T-helper 2 cell treated with Interferon-gamma antibody and Interleukin-4, amounts not matched to agents 5 μg/mL and 100 μg/mL, for 36 hours (primary cell): ENCODE data around the gene ASTL.

ENCODE experiments used
- DNase-seq: peaks from one replicate; pipeline ENCODE4 v3.0.0; 2021; ENCODE audit warnings: low spot score
- H3K27ac Mint-ChIP-seq: one replicate; pipeline ENCODE4 v1.8.0; 2021; ENCODE audit warnings: mild to moderate bottlenecking, mixed read lengths
- H3K27me3 Mint-ChIP-seq: one replicate; pipeline ENCODE4 v1.8.0; 2021; ENCODE audit warnings: low read depth, mixed read lengths
- H3K36me3 Mint-ChIP-seq: one replicate; pipeline ENCODE4 v1.8.0; 2021; ENCODE audit warnings: low read depth, mixed read lengths
- H3K4me1 Mint-ChIP-seq: one replicate; pipeline ENCODE4 v1.8.0; 2021; ENCODE audit warnings: low read depth, mixed read lengths
- H3K4me3 Mint-ChIP-seq: one replicate; pipeline ENCODE4 v1.8.0; 2022; ENCODE audit warnings: mild to moderate bottlenecking, moderate library complexity, mixed read lengths
- H3K9me3 Mint-ChIP-seq: one replicate; pipeline ENCODE4 v1.8.0; 2021; ENCODE audit warnings: mixed read lengths

ASTL gene

DNA sequence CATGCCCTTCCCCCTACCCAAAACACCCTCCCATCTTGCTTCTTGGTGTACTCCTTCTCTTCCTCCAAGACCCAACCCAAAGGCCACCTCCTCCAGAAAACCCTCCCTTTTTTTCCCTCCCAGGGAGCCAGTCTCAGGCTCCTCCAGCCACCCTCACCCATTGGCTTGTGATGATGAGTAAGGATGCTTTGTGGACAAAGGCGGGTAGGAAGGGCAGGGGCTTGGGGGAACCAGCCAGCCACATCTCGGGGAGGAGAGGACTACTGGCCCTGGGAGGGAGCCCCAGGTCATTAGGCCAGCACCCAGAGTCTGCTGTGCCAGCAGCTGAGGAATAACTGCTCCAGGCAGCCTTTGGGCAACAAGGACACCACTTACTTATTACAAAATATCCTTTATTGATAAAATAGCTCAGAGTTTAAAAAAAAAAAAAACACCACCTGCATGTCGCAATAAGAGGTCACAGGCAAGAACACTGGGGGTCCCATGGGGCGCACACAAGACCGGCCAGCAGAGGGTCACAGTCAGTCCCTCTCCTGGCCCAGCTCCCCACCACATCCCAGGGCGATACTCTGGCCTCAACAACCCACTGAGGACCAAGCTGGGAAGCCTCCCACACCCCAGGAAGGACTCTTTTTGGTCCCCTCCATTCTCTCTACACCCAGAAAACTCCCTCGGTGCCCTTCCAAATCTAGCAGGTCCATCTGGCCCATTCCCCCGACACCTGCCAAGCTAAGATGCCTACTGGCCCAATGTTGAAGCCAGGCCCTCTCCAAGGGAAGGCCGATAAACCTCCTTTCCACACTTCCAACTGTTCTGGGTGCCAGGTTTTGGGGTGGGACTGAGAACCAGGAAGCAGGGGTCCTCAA, 25.6 kb downstream of the ASTL start:
- Mint-ChIP-seq H3K4me3 (no peak overlapping the region), H3K36me3 (no peaks in the 10 kb centered on the region), H3K9me3 (no peaks in the 10 kb centered on the region), H3K4me1 (peaks cover 6% of the 10 kb centered on the region), H3K27ac (no peak overlapping the region), H3K27me3 (peaks cover 13% of the 10 kb centered on the region)
- DNase-seq, result no peak

DNA sequence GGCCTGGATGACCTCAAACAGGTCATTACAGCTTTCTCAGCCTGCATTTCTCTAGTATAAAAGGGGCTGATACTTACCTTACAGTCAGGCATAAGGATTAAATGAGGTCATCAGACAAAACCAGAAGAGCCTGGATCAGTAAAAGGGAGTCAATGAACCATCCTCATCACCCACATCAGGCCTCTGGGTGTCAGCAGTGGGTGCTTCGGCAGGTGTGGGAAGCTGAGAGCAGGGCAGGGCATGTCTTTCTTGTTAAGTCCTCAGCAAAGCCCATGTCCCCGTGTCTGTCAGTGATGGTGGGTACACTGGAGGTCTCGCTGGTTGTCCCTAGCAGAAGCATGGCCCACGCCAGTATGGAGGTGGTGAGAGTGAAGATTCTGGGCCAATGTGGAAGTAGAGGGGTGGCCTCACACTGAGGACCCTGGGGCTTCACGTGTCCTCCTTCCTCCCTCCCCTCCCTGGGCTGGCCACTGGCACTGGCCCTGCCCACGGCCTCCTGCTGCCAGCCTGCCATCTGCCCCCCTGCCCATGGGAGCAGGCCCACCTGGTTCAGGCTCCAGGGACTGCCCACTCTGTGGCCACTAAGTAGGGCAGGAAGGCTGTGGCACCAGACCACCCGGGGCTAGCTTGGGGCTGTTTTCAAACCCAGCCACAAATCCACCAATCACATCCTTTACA, 26.3 kb downstream of the ASTL start:
- H3K27me3 Mint-ChIP-seq, result peaks cover 13% of the 10 kb centered on the region
- DNase-seq, result no peak
- H3K36me3 Mint-ChIP-seq, result no peaks in the 10 kb centered on the region
- H3K9me3 Mint-ChIP-seq, result no peaks in the 10 kb centered on the region
- peaks cover 3% of the 10 kb centered on the region for H3K4me1 Mint-ChIP-seq
- no peak overlapping the region for H3K4me3 Mint-ChIP-seq
- no peak overlapping the region for H3K27ac Mint-ChIP-seq

DNA sequence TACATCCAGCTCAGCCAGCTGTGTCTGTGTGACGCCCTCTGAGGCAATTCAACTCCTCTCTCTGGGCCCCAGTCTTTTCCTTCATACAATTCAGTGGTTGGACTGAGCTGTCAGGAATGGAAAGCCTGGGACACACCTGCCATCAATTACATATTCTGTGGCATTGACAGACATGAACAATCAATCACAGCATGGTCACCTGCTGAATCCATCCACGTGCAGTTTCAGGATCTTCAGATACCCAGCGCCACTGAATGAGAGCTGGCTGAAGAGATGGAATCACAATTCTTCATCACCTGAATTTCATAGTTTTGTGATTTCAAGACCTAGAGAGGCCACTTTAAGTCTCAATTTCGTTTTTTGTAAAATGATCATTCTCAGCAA, 27.1 kb downstream of the ASTL start:
- DNase-seq, result no peak
- H3K4me1 Mint-ChIP-seq, result peaks cover 3% of the 10 kb centered on the region
- no peaks in the 10 kb centered on the region for H3K36me3 Mint-ChIP-seq
- H3K27ac Mint-ChIP-seq, result no peak overlapping the region
- H3K27me3 Mint-ChIP-seq, result peaks cover 13% of the 10 kb centered on the region
- no peak overlapping the region for H3K4me3 Mint-ChIP-seq
- no peaks in the 10 kb centered on the region for H3K9me3 Mint-ChIP-seq

GRCh38 chr2:96110621-96111256, 27.6 kb downstream of the ASTL start:
- no peak for DNase-seq

DNA sequence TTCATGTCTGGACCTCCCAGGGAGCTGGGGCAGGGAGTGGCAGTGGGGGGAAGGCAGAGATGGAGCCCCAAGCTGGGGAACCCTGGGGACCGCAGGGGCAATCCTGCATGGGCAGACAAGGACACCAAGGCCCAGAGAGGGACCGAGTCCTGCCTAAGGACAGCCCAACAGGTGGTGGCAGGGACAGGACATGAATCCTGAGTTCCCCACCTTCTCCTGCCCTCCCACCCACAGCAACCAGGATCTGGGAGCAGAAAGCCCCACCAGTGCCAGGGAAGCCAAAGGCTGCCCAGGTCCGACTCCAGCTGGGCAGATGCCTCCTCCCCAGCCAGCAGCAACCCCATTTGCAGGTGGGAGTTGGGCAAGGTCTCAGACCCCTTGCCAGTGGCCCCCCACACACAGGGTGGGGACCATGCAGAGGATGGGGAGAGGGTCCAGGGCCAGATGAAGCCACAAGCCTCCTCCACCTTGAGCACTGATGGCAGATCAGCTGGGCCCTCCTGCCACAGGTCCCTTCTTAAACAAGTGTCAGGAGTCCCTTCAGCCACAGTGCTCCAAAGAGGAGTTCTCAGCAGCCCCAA, 28.3 kb downstream of the ASTL start:
- Mint-ChIP-seq H3K27ac (no peak overlapping the region), H3K4me1 (no peaks in the 10 kb centered on the region), H3K4me3 (no peak overlapping the region), H3K9me3 (peaks cover 8% of the 10 kb centered on the region), H3K27me3 (peaks cover 5% of the 10 kb centered on the region), H3K36me3 (no peaks in the 10 kb centered on the region)
- DNase-seq, result no peak

More at GRCh38 chr2:96110621-96111256, 27.6 kb downstream of the ASTL start:
- peaks cover 10% of the 10 kb centered on the region for H3K27me3 Mint-ChIP-seq
- peaks cover under 1% of the 10 kb centered on the region for H3K9me3 Mint-ChIP-seq
- H3K4me3 Mint-ChIP-seq, result no peak overlapping the region
- no peaks in the 10 kb centered on the region for H3K36me3 Mint-ChIP-seq
- H3K4me1 Mint-ChIP-seq, result peaks cover 2% of the 10 kb centered on the region
- no peak overlapping the region for H3K27ac Mint-ChIP-seq

DNA sequence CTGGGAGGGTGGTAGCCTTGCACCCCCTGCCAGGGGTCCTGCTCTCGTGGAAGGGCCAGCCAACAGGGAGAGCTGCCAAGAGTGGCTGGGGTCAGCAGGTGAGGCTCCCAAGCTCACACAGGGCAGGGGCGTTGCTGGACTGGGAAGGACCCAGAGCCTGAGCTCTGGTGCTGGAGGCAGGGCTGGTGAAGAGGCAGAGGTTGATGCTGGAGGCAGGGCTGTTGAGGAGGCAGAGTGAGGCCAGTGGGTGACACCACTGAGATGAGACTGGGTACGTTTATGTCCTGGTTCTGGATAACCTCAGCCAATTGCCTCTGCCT, 29.0 kb downstream of the ASTL start:
- DNase-seq, result no peak
- Mint-ChIP-seq H3K27me3 (no peaks in the 10 kb centered on the region), H3K36me3 (no peaks in the 10 kb centered on the region), H3K4me3 (no peak overlapping the region), H3K9me3 (peaks cover 11% of the 10 kb centered on the region), H3K27ac (no peak overlapping the region), H3K4me1 (no peaks in the 10 kb centered on the region)

GRCh38 chr2:96108541-96109360, 29.6 kb downstream of the ASTL start:
- Mint-ChIP-seq H3K4me1 (no peaks in the 10 kb centered on the region), H3K9me3 (peaks cover 11% of the 10 kb centered on the region), H3K27me3 (no peaks in the 10 kb centered on the region), H3K4me3 (no peak overlapping the region), H3K27ac (no peak overlapping the region), H3K36me3 (no peaks in the 10 kb centered on the region)
- DNase-seq, result no peak

DNA sequence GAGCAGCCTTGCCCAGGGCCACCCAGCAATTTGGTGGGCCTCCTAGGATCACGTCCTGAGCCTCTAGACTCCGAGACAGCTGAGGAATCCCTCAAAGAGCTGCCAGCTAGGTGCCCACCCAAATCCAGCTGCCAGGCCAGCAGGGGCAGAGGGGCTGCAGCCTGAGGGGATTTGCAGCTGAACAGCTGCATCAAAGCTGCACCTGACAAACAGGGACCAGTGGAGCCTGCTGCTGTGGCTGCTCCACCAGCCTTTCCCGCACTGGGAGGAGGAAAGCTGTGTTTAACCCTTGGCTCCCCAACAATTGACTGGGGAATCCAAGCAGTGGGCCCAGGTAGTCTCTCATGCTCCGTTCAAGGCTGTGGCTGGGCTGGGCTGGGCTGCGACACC, 30.2 kb downstream of the ASTL start:
- H3K36me3 Mint-ChIP-seq, result no peaks in the 10 kb centered on the region
- no peak overlapping the region for H3K4me3 Mint-ChIP-seq
- DNase-seq, result no peak
- no peak overlapping the region for H3K27ac Mint-ChIP-seq
- H3K27me3 Mint-ChIP-seq, result no peaks in the 10 kb centered on the region
- H3K4me1 Mint-ChIP-seq, result no peaks in the 10 kb centered on the region
- H3K9me3 Mint-ChIP-seq, result peaks cover 11% of the 10 kb centered on the region

DNA sequence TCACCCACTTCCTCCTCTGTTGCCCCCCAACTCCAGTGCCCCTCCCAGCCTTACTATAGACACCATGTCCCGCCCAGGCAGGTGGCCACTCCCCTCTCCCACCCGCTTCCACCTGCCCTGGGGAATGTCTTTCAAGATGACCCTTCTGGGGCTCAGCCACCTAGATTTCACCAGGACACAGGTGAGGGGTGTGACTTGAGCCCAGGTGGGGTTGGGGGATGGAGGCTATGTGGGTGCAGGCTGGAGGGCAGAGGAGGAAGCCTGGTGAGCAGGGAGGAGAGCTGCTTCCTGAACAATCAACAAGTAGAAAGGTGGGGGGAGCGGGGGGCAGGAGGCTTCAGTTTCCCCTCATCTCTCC, 30.6 kb downstream of the ASTL start:
- H3K4me3 Mint-ChIP-seq, result no peak overlapping the region
- no peaks in the 10 kb centered on the region for H3K4me1 Mint-ChIP-seq
- no peak overlapping the region for H3K27ac Mint-ChIP-seq
- H3K27me3 Mint-ChIP-seq, result no peaks in the 10 kb centered on the region
- DNase-seq, result no peak
- H3K36me3 Mint-ChIP-seq, result no peaks in the 10 kb centered on the region
- H3K9me3 Mint-ChIP-seq, result peaks cover 11% of the 10 kb centered on the region

- peaks cover 11% of the 10 kb centered on the region for H3K9me3 Mint-ChIP-seq
- H3K36me3 Mint-ChIP-seq, result no peaks in the 10 kb centered on the region
- H3K27me3 Mint-ChIP-seq, result no peaks in the 10 kb centered on the region
- no peak overlapping the region for H3K4me3 Mint-ChIP-seq
- no peak for DNase-seq
- H3K4me1 Mint-ChIP-seq, result no peaks in the 10 kb centered on the region
- H3K27ac Mint-ChIP-seq, result no peak overlapping the region
Observed at GRCh38 chr2:96106991-96107707, 31.2 kb downstream of the ASTL start.

DNA sequence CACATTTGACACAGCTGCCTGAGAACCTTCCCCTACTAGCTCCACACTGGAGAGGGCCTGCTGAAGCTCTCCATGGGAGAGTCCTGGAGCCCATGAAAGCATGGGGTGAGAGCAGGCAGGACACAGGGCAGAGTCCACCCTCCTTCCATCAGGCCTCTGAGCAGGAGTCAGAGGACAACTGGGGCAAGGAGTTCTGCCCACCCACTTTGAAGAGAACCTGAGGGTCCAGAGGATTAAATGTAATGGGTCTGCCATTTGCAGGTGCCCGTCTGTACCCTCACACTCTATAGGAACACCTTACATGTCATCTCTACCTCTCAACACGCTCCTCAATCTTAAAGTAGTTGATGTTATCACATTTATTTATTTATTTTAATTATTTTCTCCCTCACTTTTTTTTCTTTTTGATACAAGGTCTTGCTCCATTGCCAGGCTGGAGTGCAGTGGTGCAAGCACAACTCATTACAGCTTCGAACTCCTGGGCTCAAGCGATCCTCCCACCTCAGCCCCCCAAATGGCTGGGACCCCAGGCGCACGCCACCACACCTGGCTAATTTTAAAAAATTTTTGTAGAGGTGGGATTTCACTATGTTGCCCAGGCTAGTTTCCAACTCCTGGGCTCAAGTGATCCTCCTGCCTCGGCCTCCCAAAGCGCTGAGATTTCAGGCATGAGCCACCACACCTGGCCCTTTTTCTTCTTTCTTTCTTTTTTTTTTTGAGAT, 32.1 kb downstream of the ASTL start:
- Mint-ChIP-seq H3K4me1 (no peaks in the 10 kb centered on the region), H3K36me3 (no peaks in the 10 kb centered on the region), H3K4me3 (no peak overlapping the region), H3K27me3 (no peaks in the 10 kb centered on the region), H3K9me3 (peaks cover 11% of the 10 kb centered on the region), H3K27ac (no peak overlapping the region)
- DNase-seq, result no peak

DNA sequence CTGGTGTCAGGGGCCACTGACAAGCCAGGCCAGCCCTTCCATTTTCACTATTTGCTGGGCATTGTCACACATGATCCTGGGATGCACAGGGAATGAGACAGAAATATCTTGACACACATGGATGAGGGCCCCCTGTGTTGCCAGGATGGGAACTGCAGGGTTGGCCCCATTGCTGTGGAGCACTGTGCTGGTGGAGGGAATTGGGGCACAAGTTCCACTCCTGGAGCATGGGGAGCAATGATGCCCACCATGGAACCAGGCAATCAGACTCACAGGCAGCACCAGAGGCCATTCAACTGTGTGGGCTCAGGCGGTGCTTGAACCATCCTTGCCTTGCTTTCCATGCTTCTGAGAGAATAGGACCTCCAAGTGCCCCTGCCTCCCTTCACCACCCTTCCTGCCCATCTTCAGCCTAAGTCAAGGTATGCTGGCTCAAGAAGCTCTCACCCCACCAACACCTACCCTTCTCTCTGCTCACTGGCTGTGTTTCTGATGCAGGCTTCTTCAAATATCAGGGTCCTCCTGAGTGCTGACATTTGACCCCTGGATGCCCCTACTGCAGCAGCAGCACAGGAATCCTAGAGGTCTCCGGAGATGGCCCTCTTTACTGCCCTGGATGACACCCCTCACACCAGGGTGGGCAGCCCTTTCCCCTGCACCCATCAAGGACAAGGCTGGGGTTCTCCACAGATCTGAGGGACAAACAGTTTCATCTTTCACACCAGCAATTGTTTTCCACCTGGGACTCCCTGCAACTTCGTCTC, 33.0 kb downstream of the ASTL start:
- H3K9me3 Mint-ChIP-seq, result peaks cover 11% of the 10 kb centered on the region
- H3K27me3 Mint-ChIP-seq, result no peaks in the 10 kb centered on the region
- H3K4me1 Mint-ChIP-seq, result no peaks in the 10 kb centered on the region
- no peak for DNase-seq
- H3K4me3 Mint-ChIP-seq, result no peak overlapping the region
- H3K27ac Mint-ChIP-seq, result no peak overlapping the region
- H3K36me3 Mint-ChIP-seq, result no peaks in the 10 kb centered on the region
